DMS114 treated with DMSO at 0.1 percent for 48 hours (cell line): ENCODE data around the gene KLHL8.

Source experiments
- DNase-seq: peaks from one replicate; lab custom pipeline; 2025; ENCODE audit not compliant: unreplicated experiment; lab: John Stamatoyannopoulos, UW

Gene KLHL8

DNA sequence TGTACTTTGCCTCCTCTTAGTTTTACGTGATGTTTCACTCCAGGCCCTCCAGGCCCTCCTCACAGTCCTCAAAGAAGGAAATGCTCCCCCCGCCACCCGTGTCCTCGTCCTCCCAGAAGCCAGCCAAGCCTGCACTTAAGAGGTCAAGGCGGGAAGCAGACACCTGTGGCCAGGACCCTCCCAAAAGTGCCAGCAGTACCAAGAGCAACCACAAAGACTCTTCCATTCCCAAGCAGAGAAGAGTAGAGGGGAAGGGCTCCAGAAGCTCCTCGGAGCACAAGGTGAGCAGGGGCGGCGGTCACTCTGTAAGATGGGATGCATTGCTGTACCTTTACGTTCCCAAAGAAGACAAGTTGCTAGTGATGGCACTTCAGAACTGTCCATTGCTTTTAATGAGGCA is 94.4 kb downstream of the KLHL8 start:
- no peak for DNase-seq

DNA sequence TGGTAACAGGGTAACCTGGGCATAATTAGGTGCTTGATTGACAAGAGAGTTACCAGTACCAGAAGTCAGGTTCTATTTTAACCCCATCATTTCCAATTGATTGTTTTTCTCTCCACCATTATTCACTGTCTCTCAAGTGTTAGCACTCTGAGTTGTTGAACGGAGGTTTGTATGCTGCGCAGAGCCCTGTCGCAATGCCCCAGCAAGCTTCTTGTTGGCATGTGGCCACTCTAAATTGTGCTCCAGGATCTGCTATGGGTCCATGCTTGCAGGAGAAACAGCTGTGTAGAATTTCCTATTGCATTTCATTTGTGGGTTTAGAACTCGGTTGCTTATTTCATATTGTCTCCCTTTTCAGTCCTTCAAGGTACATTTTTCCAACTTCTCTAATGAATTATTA is 98.2 kb downstream of the KLHL8 start:
- no peak for DNase-seq

DNA sequence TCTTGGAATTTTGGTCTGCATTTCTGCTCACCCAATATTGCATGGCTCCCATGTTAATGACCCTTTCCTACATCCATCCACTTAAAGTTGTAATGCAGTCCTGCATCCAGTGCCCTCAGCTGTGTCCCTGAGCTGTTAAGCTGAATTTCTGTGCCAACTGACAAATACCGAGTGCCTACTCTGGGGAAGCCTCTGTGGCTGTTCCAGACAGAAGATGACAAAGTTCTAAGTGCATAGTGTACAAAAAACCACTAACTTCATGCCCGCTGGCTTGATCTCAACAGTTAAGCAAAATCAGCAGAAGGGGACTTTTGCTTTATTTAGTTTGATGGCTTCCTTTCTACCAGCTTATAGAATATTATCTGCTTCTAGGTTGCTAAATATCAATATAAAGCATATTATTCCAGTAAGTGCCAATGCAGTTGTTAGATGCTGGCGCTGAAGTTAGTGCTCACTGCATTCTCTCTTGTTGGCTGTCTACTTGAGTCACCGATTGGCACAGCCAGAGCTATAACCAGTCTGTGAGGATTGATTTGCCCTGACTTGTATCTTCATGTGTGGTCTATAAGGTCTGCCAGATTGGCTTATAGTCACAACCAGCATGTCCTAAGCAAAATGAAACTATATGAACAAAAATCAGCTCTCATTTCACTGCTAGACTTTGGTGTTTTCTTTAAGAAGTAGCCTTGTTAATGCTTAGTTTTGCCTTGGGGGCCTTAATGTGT is 98.9 kb downstream of the KLHL8 start:
- DNase-seq, result no peak

DNA sequence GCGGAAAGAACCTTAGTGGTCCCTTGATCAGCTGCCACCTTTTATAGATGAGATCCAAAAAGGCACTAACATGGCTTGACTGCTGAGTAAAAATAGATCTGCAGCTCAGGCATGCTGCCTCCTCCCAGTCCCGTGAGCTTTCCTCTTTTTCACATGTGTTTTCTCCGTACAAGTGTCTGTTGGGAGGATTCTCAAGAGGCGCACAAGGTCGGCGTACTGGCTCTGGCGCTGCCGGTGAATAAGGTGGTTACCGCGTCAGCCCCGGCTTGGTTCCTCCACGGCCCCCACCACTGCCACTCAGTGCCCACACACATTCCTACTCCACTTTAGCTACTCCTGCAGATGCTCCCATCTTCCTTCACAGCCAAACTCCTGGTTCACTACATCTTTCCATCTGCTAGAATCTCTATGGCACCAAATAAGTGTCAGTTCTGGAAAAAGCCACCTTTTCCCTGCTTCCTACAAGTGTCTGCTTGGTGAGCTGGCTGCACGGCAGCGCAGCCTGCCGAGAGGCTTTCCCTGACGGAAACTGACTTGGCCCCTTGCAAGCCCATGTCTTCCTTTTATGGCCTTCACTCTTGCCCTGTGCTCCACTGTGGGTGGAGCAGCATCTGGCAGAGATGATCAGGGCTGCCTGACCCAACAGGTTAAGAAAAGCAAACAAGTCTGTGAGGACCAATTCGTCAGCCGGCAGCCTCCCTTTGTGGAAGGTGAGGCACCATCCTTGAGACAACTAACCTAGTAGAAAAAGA is 99.8 kb downstream of the KLHL8 start:
- DNase-seq, result no peak

DNA sequence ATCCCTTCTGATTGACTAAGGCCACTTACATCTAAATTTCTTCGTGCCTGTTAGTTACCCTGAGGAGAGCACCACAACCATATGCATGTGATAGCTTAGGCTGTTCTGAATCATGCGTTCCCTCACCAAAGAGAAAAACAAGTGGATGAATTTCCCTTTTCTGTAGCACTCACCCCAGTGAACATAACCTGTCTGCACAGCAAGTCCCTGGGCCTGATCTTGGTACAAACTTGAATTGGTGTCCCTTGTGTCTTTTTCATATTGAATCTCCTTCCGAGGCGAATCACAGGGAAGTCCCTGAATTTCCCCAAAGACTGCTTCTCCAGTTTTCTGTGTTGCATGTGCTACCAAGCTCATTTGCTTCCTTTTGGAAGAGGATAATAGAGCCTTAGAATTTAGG is 100.4 kb downstream of the KLHL8 start:
- DNase-seq, result no peak

DNA sequence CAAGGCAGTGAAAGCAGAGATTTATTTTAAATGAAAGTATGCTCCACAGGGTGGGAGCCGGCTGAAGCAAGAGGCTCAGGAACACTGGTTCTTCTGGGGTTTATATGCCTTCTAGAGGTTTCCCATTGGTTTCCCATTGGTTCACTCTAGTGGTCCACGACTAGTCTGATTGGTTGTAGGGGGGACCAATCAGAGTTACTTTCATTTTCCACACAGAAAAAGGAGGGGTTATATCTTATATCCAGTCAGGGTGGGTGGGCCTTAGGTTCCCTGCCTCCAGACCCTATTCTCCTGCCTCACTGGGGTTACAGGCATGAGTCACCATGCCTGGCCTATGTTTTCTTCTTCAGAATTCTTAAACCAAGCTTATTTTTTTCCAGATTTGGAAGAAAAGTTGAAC is 101.6 kb downstream of the KLHL8 start:
- DNase-seq, result no peak

DNA sequence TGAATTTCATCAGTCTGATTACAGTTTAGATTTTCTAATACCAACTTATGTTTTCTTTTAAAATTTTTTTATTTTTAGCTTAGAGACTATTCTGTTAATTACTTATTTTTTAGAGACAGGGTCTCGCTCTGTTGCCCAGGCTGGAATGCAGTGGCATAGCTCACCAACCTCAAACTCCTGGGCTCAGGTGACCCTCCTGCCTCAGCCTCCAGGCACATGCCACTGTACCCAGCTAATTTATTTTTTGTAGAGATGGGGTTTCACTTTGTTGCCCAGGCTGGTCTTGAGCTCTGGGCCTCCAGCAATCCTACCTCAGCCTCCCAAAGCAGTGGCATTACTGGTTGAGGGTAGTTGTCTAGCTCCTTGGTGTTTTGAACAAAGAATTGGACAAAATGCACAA is 102.0 kb downstream of the KLHL8 start:
- no peak for DNase-seq

DNA sequence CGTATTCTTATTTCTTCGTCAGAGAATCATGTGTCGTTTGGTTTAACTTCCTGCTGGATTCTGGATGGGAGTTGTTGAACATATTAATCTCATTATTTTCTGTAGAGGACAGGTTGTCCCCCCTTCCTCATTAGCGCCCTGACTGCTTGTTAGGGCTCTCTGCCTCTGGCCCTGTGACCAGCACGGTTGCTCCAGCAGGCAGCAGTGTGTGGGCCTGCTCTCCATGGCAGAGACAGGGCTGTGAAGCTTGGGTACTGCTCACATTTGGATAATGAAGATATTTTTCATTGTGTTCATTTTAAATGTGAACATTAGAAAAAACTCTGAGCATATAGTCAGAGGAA is 102.7 kb downstream of the KLHL8 start:
- no peak for DNase-seq

DNA sequence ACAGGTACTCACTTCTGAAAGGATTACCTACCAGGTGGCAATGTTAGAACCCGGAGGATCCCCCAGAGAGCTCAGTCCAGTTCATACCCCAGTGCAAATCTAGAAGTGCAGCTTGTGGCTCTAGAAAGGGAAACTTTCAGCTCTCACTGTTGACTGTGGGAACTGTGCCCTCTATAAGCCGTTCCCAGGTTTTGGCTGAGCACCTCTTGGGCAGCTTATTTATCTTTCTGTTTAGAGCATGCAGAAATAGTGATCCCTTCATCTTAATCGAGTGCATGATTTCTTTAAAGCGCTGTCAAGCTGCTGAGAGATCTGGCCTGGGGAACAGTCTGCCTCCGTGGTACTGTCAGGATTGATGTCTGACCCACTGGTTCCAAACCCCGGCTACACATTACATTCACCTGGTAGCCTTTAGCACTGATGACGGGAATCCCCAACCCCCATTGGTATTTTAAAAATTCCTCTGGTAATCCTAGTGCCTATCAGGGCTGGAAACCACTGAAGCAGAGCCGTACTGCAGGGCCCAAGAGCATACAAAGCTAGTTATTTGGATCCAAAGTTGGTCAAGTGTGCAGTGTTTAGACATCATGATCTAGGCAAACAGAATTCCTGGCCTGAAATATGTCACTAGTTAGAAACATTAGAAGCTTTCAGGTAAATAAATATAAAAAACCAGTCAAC is 103.2 kb downstream of the KLHL8 start:
- DNase-seq, result no peak

DNA sequence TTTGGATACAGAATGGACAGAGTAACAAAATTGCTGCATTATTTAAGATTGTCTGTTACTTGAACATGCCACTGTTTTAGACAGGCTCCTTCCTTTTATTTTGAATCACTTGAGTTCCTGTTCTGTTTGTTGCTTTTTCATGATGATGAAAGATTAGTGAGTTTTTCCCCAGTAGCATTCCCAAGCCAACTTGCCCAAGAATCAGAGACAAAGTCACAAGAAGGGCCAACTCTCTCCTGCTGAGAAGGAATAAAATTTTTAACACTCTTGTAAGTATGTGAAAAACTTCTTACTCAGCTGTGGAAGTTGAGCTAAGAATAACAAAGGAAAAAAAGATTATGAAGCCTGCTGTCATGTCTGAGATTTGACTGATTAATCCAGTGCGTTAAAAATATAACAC is 104.2 kb downstream of the KLHL8 start:
- no peak for DNase-seq

DNA sequence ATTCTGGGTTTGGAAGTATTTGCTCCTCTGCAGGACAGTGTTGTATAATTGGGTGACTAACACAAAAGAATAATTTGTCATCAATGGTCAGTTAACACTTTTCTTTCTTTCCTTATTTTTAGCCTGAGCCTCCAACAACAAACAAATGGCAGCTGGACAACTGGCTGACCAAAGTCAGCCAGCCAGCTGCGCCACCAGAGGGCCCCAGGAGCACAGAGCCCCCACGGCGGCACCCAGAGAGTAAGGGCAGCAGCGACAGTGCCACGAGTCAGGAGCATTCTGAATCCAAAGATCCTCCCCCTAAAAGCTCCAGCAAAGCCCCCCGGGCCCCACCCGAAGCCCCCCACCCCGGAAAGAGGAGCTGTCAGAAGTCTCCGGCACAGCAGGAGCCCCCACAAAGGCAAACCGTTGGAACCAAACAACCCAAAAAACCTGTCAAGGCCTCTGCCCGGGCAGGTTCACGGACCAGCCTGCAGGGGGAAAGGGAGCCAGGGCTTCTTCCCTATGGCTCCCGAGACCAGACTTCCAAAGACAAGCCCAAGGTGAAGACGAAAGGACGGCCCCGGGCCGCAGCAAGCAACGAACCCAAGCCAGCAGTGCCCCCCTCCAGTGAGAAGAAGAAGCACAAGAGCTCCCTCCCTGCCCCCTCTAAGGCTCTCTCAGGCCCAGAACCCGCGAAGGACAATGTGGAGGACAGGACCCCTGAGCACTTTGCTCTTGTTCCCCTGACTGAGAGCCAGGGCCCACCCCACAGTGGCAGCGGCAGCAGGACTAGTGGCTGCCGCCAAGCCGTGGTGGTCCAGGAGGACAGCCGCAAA is 106.0 kb downstream of the KLHL8 start:
- no peak for DNase-seq

DNA sequence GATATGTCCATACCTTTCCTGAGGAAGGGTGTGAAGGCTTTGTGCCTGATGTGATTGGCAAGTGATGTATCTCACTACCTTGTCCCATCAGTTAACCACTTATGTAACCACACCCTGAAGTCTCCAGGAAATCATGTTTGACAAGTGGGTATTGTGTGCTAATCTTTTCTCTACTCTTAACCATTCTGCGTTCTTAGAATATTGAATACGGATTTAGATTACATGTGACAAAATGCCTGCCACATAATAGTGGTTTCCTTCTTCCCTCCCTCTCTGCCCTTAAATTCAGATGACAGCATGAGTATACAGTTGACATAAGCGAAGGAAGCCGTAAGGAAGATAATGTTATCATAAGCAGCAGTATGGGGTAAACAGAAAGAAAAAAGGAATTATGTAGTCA is 108.4 kb downstream of the KLHL8 start:
- DNase-seq, result no peak
